Progenitor cell of endocrine pancreas (in vitro differentiated cells): ENCODE data around the gene MAPRE3. TPM values are rescaled to one million over a fixed set of nuclear protein-coding genes. Genes with fewer than 3 reads are reported as not detected.
A peak's percentile ranks its signal among the peaks of the same experiment; 100 is the strongest.

Experiments
- DNase-seq: peaks from one replicate; pipeline ENCODE4 v3.0.0; 2021; ENCODE audit warnings: low spot score; ENCODE audit not compliant: unreplicated experiment
- H3K27ac Mint-ChIP-seq: 2 replicates; pipeline ENCODE4 v1.8.0; 2021; ENCODE audit warnings: mild to moderate bottlenecking, moderate library complexity, mixed read lengths
- H3K27me3 Mint-ChIP-seq: 2 replicates; pipeline ENCODE4 v1.8.0; 2021; ENCODE audit warnings: mixed read lengths
- H3K36me3 Mint-ChIP-seq: 2 replicates; pipeline ENCODE4 v1.8.0; 2022; ENCODE audit warnings: mixed read lengths; ENCODE audit not compliant: insufficient read depth
- H3K4me1 Mint-ChIP-seq: 2 replicates; pipeline ENCODE4 v1.8.0; 2021; ENCODE audit warnings: low read depth, mixed read lengths
- H3K4me3 Mint-ChIP-seq: 2 replicates; pipeline ENCODE4 v1.8.0; 2021; ENCODE audit warnings: low read depth, mild to moderate bottlenecking, moderate library complexity, mixed read lengths
- H3K9me3 Mint-ChIP-seq: 2 replicates; pipeline ENCODE4 v1.8.0; 2021; ENCODE audit warnings: low read depth, mixed read lengths
- CTCF ChIP-seq: fragments of 200-600 bp; sonication (generic); IDR thresholded peaks from one replicate; pipeline ENCODE4 v1.5.0; 2021; ENCODE audit warnings: antibody characterized with exemption, mild to moderate bottlenecking; ENCODE audit not compliant: unreplicated experiment
- total RNA-seq: library from RNA; stranded (reverse); gene quantifications from 2 replicates; pipeline ENCODE4 v1.2.1, GENCODE V29; 2021

The MAPRE3 gene
- total RNA-seq, 1 donor from 2014 or later: 18.6 TPM

DNA sequence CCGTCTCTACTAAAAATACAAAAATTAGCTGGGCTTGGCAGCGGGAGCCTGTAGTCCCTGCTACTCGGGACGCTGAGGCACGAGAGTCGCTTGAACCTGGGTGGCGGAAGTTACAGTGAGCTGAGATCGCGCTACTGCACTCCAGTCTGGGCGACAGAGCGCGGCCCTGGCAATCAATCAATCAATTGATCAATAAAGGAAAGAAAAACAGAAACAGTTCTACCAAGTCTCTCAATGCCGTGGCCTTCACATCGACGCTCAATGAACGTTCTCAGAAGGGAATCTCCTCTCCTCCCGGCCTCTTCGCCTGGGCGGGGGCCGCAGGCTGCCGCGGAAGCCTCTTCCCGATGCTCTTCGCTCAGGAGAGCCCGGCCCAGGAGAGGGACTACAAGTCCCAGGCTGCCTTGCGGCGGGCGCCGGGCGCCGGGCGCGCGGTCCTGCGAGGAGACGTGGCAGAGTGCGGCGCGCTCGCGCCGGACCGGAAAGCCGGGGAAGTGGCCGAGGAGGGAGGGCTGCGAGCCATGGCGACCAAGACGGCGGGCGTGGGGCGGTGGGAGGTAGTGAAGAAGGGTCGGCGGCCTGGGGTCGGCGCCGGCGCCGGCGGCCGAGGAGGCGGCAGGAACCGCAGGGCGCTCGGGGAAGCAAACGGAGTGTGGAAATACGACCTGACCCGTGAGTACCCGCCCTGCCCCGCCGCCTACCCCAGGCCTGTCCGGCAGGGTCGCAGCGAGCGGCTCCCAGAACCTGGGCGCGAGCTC lies 62.2 kb downstream of the MAPRE3 start, which contains the start of gene TMEM214:
Gene TMEM214 (plus strand): TSS at position 471 of the 758 bp plus-strand sequence. CDS start 51 bp downstream, at position 522.
- peak; percentile 27 for TF ChIP-seq CTCF
- no peaks in the 10 kb centered on the region for H3K27me3 Mint-ChIP-seq
- H3K4me1 Mint-ChIP-seq: peaks cover 12% of the 10 kb centered on the region

GRCh38 chr2:27033253-27033852 lies 62.9 kb downstream of the MAPRE3 start:
- no peaks in the 10 kb centered on the region for H3K27me3 Mint-ChIP-seq
- peak overlapping the region; percentile 93 for H3K4me3 Mint-ChIP-seq

More for the DNA sequence above, 62.2 kb downstream of the MAPRE3 start, which contains the start of gene TMEM214:
- Mint-ChIP-seq H3K27ac (peak within 1 kb of the TSS; percentile 92), H3K36me3 (peaks cover 5% of the 10 kb centered on the region), H3K4me3 (peak within 1 kb of the TSS; percentile 93), H3K9me3 (no peaks in the 10 kb centered on the region)
- peak; percentile 74 for DNase-seq

DNA sequence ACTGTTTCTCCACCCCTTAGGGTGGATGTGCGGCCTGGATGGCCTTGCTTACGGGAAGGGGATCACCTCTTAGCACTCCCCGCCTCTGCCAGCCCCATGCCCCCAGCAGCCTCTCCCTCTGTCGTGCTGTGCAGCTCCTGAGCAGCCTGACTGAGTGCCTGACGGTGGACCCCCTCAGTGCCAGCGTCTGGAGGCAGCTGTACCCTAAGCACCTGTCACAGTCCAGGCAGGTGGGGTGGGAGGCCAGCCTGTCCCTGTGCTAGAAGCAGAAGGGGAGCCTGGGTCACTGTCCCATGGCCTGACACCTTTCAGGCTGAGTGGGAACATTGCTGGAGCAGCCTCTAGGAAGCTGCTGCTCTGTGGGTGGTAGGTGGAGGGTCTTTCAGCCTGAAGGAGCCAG lies 67.6 kb downstream of the MAPRE3 start:
- no peaks in the 10 kb centered on the region for H3K27me3 Mint-ChIP-seq
- peaks cover 15% of the 10 kb centered on the region for H3K36me3 Mint-ChIP-seq
- H3K9me3 Mint-ChIP-seq: no peaks in the 10 kb centered on the region
- H3K27ac Mint-ChIP-seq: no peak overlapping the region
- TF ChIP-seq CTCF: no peak
- no peak for DNase-seq
- H3K4me1 Mint-ChIP-seq: peaks cover 10% of the 10 kb centered on the region
- no peak overlapping the region for H3K4me3 Mint-ChIP-seq

More at GRCh38 chr2:27033253-27033852, 62.9 kb downstream of the MAPRE3 start:
- TF ChIP-seq CTCF: no peak
- H3K27ac Mint-ChIP-seq: peak overlapping the region; percentile 86
- peaks cover 12% of the 10 kb centered on the region for H3K4me1 Mint-ChIP-seq
- no peak for DNase-seq
- H3K9me3 Mint-ChIP-seq: no peaks in the 10 kb centered on the region
- peaks cover 7% of the 10 kb centered on the region for H3K36me3 Mint-ChIP-seq

- Mint-ChIP-seq H3K27me3 (no peaks in the 10 kb centered on the region), H3K4me1 (peaks cover 4% of the 10 kb centered on the region), H3K36me3 (peaks cover 15% of the 10 kb centered on the region), H3K4me3 (no peak overlapping the region), H3K27ac (no peak overlapping the region), H3K9me3 (no peaks in the 10 kb centered on the region)
- no peak for TF ChIP-seq CTCF
- DNase-seq: no peak
These were observed 68.3 kb downstream of the MAPRE3 start for GRCh38 chr2:27038631-27039339.

DNA sequence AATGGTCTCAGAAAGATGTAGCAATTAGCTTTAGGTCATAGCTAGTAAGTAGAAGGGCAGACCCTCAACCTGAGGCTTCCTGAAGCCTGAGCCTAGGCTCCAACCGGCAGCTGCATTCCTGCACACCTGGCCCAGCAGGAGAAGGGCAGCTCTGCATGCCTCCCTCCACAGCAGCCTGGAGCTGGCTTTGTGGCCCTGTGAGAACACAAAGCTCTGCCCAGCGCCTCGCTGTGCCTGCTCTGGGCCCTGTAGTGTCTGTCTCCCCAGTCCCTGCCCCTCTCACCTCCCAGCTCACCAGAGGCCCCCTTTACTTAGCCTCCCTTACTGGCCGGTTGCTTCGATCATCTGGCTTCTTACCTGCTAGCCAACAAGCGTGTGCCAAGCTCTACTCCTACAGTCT lies 69.0 kb downstream of the MAPRE3 start:
- H3K4me1 Mint-ChIP-seq: no peaks in the 10 kb centered on the region
- H3K36me3 Mint-ChIP-seq: peaks cover 13% of the 10 kb centered on the region
- no peak overlapping the region for H3K27ac Mint-ChIP-seq
- no peak for DNase-seq
- no peak overlapping the region for H3K4me3 Mint-ChIP-seq
- H3K9me3 Mint-ChIP-seq: no peaks in the 10 kb centered on the region
- no peaks in the 10 kb centered on the region for H3K27me3 Mint-ChIP-seq
- TF ChIP-seq CTCF: no peak
